Right ventricle myocardium superior (tissue), 1 donor: ENCODE measurements around the gene GPR157. TPM values are rescaled to one million over a fixed set of nuclear protein-coding genes. Genes with fewer than 3 reads are reported as not detected.
"Not testable (repeated sequence)": the region's sequence is repeated elsewhere in the genome, so short reads cannot be mapped to it uniquely, and the experiment has no call there.

Experiments used
- ATAC-seq: fragments of 200-7000 bp; cut with Tn5 transposase; one replicate; pipeline ENCODE4 v1.9.1; 2020; ENCODE audit warnings: mild to moderate bottlenecking; ENCODE audit not compliant: poor library complexity
- DNase-seq: peaks from one replicate; pipeline ENCODE4 v3.0.0-alpha.2; 2020
- intact Hi-C: fragments of 100-400 bp; cut with DNase I; formaldehyde crosslinking; loops from one replicate; pipeline ENCODE4 v1.11.2; 2022
- total RNA-seq: library from RNA; stranded (reverse); fragmentation: NEBNext Ultra II Directional; extraction: Animal tissue kit (Norgen Biotek cat#: 25700); gene quantifications from one replicate; pipeline ENCODE4 v1.2.1, GENCODE V29; 2021
- donor health status: DM: no; HTN: yes; CAD: no; lungs with severe emphysema.

The GPR157 gene
- total RNA-seq, 1 donor from 2014 or later: 49.4 TPM

- ATAC-seq, intact Hi-C loops, DNase-seq: not testable (repeated sequence)
Measured at GRCh38 chr1:9125847-9126246, 3.1 kb downstream of the GPR157 start.

GRCh38 chr1:9125325-9125724 lies 3.6 kb downstream of the GPR157 start:
- intact Hi-C loops: no loop called here
- DNase-seq (no peak), ATAC-seq (no peak)

GRCh38 chr1:9124389-9124788 lies 4.5 kb downstream of the GPR157 start:
- ATAC-seq, intact Hi-C loops, DNase-seq: not testable (repeated sequence)

- DNase-seq, intact Hi-C loops, ATAC-seq: not testable (repeated sequence)
Measured at GRCh38 chr1:9123665-9124064, 5.2 kb downstream of the GPR157 start.

- ATAC-seq: peak; percentile 59
- intact Hi-C loops: no loop called here
- no peak for DNase-seq
Measured at GRCh38 chr1:9121496-9122409, 7.1 kb downstream of the GPR157 start.

GRCh38 chr1:9120312-9120958 lies 8.5 kb downstream of the GPR157 start:
- intact Hi-C loops: no loop called here
- DNase-seq: no peak
- ATAC-seq: peak; percentile 42

GRCh38 chr1:9119745-9120144 lies 9.2 kb downstream of the GPR157 start:
- intact Hi-C loops: no loop called here
- DNase-seq (no peak), ATAC-seq (no peak)

- DNase-seq: no peak
- ATAC-seq: peak; percentile 33
- intact Hi-C loops: no loop called here
Measured at GRCh38 chr1:9118186-9118585, 10.7 kb downstream of the GPR157 start.

GRCh38 chr1:9115351-9116205 lies 13.3 kb downstream of the GPR157 start:
- intact Hi-C loops: no loop called here
- no peak for DNase-seq
- no peak for ATAC-seq

GRCh38 chr1:9112961-9113880 lies 15.7 kb downstream of the GPR157 start:
- intact Hi-C loops: no loop called here
- DNase-seq: no peak
- ATAC-seq: no peak

- no peak for ATAC-seq
- intact Hi-C loops: loop anchor here (2.0 kb wide), 1 partner anchor 85 kb away; no protein-coding TSS in a partner anchor
- DNase-seq: no peak
Measured at GRCh38 chr1:9111957-9112356, 16.9 kb downstream of the GPR157 start.

GRCh38 chr1:9111357-9111691 lies 17.6 kb downstream of the GPR157 start:
- DNase-seq (no peak), ATAC-seq (no peak)
- intact Hi-C loops: loop anchor here (2.0 kb wide), 1 partner anchor 85 kb away; no protein-coding TSS in a partner anchor

- intact Hi-C loops: loop anchor here (2.0 kb wide), 1 partner anchor 86 kb away; no protein-coding TSS in a partner anchor
- ATAC-seq (peak; percentile 73), DNase-seq (peak; percentile 95)
Measured at GRCh38 chr1:9110669-9111356, 18.1 kb downstream of the GPR157 start.

- intact Hi-C loops: no loop called here
- DNase-seq (no peak), ATAC-seq (peak; percentile 46)
Measured at GRCh38 chr1:9108056-9108665, 20.7 kb downstream of the GPR157 start.

GRCh38 chr1:9107136-9107535 lies 21.8 kb downstream of the GPR157 start:
- no peak for DNase-seq
- ATAC-seq: no peak
- intact Hi-C loops: no loop called here

- ATAC-seq (no peak), DNase-seq (no peak)
- intact Hi-C loops: no loop called here
Measured at GRCh38 chr1:9106286-9106685, 22.6 kb downstream of the GPR157 start.

- ATAC-seq: no peak
Measured at GRCh38 chr1:9105336-9105867, 23.5 kb downstream of the GPR157 start.

More at GRCh38 chr1:9105336-9105867, 23.5 kb downstream of the GPR157 start:
- intact Hi-C loops: no loop called here
- no peak for DNase-seq
